B cell (primary cell): ENCODE results near the gene SSBP2.
"Not testable (repeated sequence)": the region's sequence is repeated elsewhere in the genome, so short reads cannot be mapped to it uniquely, and the experiment has no call there.

Experiments
- CTCF ChIP-seq: fragments of 200-600 bp; IDR thresholded peaks from one replicate; pipeline ENCODE4 v1.8.0; 2022; ENCODE audit warnings: antibody characterized with exemption, mild to moderate bottlenecking
- EZH2 ChIP-seq: IDR thresholded peaks from 2 replicates; pipeline ENCODE4 v1.6.1; 2012; ENCODE audit warnings: borderline replicate concordance, low read depth, mild to moderate bottlenecking, moderate library complexity, low read length; ENCODE audit not compliant: insufficient read depth, poor library complexity, severe bottlenecking

DNA sequence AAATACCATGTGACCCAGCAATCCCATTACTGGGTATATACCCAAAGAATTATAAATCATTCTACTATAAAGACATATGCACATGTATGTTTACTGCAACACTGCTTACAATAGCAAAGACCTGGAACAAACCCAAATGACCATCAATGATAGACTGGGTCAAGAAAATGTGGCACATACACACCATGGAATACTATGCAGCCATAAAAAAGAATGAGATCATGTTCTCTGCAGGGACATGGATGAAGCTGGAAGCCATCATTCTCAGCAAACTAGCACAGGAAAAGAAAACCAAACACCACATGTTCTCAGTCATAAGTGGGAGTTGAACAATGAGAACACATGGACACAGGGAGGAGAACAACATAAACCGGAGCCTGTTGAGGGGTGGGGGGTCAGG lies 90.3 kb downstream of the SSBP2 start:
- not testable (repeated sequence) for TF ChIP-seq CTCF, EZH2
